Effector CD4-positive, alpha-beta T cell (primary cell): ENCODE results near the gene SUN3.
"Not testable (repeated sequence)": the region's sequence is repeated elsewhere in the genome, so short reads cannot be mapped to it uniquely, and the experiment has no call there.

ENCODE experiments used
- DNase-seq: peaks from one replicate; pipeline ENCODE4 v3.0.0-alpha.2; 2020

Gene SUN3

DNA sequence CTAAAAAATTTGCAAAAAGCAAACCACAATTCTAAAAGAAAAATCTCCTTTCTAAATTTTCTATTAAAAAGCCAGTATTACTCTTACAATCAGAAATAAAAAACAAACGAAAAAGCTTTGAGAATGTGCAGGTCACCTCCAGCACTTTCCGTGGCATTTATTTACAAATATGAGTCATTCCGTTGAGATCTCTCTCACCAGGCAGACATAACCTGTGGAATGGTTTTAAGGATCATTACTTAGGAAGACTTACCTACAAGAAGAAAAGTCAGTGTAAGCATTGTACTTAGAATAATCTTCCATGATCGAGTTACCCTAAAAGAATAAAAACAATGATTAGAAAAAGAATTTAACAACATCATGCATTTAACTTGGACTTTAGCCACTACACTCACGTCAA lies 3.3 kb downstream of the SUN3 start:
- DNase-seq: no peak

DNA sequence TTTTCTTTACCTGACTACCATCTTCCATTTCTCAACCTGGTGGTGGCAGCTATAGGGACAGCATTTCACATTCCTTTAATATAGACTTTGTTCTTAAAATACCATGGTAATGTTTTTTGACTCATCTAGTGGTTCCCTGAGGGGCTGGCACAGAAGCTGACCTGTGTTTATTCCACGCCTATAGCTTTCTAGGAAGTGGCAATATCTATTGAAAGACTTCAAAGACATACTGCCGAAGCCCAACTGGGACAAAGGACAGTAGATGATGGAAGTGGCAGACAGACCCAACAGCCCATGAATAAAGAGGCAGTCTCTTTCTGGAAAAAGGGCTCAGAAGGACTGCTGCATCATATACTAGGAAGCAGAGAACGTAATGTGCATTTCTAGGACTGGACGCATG lies 11.2 kb downstream of the SUN3 start:
- no peak for DNase-seq

DNA sequence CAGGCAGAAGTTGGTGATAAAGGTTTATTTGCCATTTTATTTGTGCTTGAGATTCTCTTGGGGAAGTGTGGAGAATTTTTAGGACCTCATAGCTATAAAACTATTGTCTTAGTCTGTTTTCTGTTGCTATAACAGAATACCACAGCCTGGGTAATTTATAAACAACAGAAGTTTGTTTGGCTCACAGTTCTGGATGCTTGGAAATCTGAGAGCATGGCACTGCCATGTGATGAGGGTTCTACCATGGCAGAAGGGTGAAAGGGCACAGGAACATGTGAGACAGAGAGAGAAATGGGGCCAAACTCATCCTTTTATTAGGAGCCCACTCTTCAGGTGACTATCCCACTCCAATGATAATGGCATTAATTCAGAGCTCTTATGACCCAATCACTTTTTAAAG lies 12.3 kb downstream of the SUN3 start:
- DNase-seq: no peak

DNA sequence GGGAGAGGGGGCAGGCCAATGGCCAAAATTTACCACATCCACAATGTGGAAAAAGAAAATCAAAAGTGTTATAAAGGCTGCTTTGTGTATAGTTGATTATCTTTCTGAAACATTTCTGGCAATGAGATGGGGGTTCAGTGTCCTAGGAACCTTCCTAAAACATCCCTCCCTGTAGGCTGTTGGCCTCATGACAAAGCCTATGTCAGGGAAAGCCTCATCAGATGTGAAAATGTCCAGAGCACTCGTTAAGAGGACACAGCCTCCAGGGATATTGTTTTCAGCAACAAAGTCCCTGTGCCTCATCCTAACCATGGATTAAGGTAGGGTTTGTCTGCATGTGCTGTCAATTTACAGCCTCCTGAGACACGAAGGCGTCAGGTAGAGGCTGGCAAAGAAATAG lies 17.0 kb downstream of the SUN3 start:
- no peak for DNase-seq

DNA sequence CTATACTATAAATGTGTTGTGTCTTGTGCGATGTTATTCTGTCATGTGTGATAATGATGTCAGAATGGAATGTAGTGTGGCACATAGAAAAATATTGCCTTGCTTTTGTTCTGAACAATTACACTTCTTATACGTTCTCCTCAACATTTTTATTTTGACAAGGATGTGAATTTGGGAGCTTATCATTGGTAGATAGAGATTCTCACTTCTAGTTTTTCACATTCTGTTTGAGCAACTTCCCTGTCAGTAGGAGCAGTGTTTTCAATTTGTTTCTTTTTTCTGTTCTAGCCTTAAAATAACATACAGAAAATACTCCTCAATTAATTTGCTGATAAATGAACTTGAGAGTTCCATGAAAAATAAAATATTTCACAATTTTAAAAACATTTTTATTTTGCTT lies 17.6 kb downstream of the SUN3 start:
- DNase-seq: no peak

DNA sequence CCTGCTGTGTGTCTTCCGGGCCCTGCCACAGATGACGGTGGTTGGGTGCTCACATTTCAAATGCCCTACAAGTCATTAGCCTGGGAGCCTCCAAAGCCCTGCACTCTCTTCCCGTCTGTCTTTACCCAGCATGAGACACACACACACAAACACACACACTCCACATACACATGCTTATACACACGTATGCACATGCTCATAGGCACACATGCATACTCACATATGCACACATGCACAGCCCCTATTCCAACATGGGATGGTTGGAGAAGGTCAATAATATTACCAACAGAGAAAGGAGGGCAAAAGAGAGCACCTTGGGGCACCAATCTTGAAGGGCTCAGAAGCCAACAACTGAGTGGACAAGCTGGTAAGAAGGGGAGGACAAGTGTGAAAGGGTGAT lies 19.0 kb downstream of the SUN3 start:
- DNase-seq: no peak

DNA sequence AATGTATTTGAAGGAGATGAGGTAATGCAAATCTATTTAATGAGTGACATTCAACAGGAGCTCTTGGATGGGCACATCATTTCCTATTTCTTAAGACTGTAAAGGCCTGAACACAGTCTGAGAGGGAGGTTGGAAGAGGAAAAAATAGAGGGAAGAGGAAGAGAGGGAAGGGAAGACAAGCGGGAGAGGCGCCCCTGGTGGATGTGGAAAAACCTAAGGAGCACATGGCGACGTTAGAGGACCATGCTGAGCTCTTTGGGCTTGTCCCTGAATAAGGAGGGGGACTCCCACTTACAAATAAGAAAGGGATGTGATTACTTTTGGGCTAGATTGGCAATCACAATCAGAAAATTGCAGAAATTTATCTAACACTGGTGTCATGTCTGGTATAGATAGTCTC lies 19.6 kb downstream of the SUN3 start:
- no peak for DNase-seq

DNA sequence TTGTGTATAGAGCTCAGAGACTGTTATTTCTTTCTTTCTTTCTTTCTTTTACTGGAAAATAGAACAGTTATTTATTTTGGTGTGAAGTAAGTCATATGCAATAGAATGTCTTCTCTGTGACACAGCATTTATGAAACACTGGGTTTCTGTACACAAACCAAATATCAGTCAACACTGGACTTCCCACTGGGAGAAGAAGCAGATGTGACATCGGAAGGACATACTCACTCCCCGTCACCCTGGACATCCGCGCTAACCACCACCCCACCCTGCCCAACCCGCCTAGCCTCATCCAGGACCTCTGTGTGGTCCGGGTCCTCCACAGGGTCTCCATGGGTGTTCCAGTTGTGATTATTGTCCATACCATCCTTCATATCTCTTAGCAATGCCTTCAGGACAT lies 22.0 kb downstream of the SUN3 start:
- no peak for DNase-seq

DNA sequence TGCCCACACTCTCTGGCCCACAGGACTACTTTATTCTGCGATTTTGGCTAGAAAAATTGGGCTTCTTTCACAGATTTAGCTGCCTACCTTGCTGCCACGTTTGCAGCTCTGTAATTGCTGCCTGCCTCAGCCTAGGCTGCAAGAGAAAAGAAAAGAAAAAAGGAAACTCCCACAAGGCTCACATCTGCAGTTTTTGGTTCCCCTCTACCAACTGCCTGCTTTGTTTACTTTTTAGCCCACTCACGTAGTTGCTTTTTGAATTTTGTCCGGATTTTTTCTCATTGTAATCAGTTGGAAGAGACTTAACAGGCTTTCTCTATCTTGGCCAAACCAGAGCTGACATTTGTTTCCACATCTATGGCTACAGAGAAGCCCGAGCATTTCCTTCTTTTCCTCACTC lies 24.3 kb downstream of the SUN3 start:
- DNase-seq: no peak

DNA sequence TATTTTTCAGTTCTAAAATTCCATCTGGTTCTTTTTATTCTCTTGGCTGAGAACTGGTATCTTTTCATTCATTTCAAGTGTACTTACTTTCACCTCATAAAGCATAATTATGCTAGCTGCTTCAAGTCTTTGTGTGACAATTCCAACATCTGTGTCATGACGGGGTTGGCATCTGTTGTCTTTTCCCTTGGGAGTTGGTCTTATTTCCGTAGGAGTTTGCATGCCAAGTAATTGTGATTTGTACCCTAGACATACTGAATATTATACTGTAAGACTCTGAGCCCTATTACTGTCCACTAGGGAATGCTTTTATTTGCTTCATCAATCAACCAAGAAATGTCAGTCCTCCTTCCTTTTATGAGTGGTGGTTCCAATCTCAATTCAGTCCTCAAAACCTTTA lies 24.9 kb downstream of the SUN3 start:
- DNase-seq: no peak

DNA sequence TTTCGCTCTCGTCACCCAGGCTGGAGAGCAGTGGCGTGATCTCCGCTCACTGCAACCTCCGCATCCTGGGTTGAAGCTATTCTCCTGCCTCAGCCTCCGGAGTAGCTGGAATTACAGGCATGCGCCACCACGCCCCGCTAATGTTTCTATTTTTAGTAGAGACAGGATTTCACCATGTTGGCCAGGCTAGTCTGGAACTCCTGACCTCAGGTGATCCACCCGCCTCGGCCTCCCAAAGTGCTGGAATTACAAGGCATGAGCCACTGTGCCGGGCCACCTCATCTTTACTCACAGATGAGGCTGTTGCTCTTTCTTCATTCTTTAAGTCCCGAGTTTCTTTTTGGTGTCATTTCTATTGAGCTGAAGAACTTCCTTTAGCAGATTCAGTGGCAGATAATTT lies 28.7 kb downstream of the SUN3 start:
- DNase-seq: not testable (repeated sequence)

DNA sequence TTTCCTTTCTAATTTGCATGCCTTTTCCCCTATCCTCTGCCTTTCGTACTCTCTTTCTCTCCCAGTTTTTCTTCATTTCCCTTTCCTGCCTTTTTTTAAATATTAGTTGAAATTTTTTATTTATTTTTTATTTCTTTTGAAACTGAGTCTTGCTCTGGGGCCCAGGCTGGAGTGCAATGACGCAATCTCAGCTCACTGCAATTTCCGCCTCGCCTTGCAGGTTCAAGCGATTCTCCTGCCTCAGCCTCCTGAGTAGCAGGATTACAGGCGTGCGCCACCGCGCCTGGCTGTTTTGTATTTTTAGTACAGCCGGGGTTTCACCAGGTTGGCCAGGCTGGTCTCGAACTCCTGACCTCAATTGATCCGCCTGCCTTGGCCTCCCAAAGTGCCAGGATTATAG lies 29.5 kb downstream of the SUN3 start:
- no peak for DNase-seq

DNA sequence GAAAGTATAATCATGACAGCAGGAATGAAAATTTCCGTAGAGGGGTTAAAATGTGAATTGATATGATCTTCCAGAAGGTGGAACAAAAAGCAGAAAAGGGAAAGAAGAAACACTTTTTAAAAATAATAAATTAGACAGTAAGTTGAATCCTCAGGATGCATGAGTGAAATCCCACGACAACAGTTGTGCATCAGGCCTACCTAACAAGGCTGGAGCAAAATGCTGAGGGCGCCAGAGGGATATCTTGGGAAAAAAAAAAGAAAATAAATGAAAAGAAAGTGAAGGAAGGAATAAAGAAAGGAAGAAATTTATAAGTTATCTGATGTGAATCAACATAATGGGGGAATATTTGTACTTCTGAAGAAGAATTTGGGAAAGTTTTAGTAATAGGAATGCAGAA lies 36.5 kb downstream of the SUN3 start:
- no peak for DNase-seq

DNA sequence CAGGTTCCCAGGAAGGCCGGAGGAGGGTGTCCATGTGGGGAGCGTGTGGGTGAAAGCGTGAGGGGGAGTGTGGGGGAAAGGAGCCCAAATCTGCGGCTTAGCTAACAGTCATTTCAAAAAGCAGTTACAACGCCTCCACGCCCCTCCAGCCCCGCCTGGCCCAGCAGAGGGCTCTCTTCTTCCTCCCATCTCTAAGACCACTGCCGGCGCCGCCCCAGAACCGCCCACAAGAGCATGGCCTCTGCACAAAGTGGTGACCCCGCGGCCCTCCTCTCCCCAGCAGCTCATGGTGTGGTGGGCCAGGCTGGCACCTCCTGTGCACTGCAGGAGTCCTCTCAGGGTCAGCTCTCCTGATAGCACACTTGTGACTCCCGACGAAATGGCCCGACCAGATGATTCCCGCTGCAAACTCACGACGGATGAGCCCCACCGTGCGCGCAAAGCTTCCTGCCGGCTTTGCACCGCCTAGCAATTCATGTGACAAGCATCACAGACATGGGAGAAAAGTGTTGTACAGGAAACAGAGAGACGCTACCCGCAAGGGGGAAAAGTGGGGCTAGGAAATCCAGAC lies 37.1 kb downstream of the SUN3 start:
- DNase-seq: peak; percentile 73

DNA sequence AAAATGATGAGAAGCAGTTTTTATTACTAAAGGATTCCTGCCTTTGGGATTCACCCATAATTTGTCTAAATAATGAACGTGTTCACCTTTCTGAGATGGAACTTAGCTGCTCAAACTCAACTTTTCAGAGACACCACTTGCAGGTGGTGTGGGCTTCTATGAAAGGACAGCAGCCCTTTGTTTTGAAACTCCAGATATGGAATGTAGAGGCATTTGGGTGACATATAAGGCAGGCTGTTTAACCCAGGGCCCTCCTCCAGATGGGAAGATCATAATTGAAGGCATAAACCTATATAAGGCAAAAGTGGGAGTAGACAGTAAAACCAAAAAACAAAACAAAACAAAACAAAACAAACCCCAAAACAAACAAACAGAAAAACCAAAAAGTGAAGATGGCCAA lies 37.6 kb downstream of the SUN3 start:
- no peak for DNase-seq

DNA sequence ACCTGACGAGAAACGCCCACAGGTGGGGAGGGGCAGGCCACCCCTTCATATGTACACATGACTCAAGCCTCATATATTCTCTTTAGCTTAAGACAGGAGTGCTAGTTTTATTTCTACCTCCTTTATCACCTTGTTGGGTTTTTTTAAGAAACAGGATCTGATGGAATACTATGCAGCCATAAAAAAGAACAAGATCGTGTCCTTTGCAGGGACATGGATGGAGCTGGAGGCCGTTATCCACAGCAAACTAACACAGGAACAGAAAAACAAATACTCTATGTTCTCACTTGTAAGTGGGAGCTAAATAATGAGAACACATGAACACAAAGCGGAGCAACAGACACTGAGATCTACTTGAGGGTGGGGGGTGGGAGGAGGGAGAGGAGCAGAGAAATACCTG lies 38.3 kb downstream of the SUN3 start:
- DNase-seq: no peak

DNA sequence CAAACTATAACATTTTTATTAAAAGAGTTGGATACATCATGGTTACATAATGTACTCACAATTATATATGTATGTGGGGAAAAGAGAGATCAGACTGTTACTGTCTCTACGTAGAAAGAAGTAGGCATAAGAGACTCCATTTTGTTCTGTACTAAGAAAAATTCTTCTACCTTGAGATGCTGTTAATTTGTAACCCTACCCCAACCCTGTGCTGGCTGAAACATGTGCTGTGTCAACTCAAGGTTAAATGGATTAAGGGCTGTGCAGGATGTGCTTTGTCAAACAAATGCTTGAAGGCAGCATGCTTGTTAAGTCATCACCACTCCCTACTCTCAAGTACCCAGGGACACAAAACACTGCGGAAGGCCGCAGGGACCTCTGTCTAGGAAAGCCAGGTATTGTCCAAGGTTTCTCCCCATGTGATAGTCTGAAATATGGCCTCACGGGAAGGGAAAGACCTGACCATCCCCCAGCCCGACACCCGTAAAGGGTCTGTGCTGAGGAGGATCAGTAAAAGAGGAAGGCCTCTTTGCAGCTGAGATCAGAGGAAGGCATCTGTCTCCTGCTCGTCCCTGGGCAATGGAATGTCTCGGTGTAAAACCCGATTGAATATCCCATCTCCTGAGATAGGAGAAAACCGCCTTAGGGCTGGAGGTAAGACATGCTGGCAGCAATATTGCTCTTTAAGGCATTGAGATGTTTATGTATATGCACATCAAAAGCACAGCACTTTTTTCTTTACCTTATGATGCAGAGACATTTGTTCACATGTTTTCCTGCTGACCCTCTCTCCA lies 39.1 kb downstream of the SUN3 start:
- not testable (repeated sequence) for DNase-seq

DNA sequence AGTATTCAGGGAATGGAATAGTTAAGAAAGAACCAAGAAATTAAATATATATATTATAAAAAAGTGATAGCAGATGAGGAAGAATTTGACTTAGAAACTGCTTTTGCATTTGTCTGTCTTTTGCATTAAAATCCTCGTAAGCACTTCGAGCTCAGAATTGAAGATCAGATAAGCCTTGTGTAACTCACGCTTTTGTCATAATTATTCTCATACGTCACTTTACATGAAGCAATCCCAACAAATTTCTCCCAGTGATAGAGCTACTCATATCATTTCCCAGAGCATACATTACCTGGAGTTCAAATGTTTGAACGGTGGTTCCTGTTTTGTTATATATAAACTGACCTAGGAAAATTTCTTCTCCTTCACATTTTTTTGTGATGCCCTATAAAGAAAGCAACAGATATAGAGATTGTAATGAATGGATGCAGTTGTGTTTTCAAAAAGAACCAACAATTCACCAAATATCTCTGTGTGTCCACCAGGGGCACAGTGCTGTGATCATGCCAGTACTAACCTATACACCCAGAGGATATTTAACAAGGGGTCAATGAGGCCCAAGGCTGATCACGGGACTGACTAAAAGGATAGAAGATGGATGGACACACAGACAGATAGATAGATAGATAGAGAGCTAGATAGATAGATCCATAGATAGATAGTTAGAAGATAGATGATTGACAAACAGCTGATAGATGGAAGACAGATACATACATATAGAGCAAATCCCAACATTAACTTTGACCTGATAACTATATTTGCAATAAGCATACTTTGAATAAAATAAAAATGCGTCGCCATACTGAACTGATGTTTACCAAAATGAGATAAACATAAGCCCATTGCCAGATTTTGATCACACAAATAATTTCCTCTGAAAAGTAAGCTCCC lies 40.2 kb downstream of the SUN3 start:
- DNase-seq: no peak

DNA sequence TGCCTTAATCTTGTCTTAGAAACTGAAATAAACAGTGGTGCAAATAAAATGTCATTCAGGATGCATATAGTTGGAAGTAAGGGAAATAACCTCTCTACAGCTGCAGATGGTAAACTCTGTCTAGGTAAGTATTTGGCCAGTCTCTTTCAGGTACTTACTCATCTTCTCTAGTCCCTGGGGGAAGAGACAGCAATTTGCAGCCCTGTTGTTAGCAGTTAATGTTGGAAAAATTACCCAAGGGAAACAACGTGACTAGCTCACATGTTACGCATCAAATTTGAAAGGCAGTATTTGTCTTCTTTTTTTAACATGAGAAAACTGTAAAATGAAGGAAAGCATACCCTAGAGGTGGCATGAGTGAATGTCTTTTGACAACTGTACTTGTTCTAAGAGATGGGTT lies 46.3 kb downstream of the SUN3 start:
- no peak for DNase-seq

DNA sequence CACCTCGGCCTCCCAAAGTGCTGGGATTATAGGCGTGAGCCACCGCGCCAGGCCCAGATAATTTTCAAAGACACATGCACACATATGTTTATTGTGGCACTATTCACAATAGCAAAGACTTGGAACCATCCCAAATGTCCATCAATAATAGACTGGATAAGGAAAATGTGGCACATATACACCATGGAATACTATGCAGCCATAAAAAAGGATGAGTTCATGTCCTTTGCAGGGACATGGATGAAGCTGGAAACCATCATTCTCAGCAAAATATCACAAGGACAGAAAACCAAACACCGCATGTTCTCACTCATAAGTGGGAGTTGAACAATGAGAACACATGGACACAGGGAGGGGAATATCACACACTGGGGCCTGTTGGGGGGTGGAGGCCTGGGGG lies 48.3 kb downstream of the SUN3 start:
- not testable (repeated sequence) for DNase-seq

DNA sequence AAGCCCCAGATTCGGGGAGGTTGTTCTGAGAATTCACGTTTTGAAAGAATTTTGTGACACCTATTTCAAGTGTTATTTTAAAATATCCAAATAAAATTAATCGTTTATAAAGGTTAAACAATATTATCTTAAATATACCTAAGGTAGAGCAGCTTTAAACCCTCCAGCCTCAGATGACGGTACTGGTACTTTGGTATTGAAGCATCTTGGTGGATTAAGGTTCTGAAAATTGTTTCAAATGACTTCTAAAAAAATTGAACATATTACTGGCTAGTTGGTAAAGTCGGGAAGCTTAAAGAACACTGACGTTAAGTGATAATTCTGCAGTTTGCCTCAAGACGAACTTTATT lies 49.1 kb downstream of the SUN3 start:
- DNase-seq: no peak

DNA sequence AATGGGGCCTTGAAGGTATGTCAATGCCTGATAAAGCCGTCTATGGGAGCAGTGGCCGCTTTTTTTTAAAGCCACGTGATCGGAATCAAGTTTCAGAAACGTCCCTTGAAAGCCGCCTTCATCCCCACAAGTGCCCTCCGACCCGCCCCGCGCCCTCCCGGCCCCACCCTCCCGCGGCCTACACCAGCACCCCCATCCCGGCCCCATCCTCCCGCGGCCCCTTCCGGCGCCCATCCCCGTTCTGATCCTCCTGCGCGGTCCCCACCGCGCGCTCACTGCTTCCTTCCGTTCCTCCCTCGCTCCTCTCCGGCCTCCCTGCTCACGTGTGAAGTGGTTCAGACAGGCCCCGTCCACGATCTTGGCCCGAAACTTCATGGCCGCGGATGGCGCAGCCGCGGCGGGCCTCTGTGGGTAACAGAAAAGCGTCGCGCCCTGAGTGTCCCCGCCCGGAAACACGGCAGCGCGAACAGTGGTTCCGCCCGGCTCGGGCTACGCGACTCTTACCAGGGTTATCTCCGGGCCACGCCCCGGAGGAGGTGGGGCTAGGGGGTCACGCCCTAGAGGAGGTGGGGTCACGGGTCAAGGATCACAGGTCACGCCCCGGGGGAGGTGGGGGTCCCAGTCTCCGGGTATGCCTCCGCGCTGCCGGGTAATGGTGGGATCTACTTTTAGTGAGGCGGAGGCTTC lies 49.6 kb downstream of the SUN3 start, which contains the start of gene HUS1:
TSS of gene HUS1 (minus strand) at position 471 of the 687 bp plus-strand sequence. CDS start at position 375, 96 bp downstream.
- peak; percentile 81 for DNase-seq

DNA sequence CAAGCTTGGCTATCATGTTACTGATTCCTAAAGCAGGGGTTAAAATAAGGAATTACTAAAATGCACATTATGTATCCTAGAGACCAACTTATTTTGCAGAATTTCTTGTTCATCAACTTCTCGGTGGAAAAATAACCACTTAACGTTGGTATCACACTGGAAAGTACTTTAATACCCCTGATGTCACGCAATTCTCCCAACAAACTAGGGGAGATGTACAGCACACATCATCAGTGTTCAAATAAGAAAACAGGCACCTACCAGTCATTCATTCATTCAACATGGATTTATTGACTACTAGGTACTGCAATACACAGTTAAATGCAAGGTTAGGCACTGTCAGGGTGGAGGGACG lies 50.1 kb downstream of the SUN3 start:
- no peak for DNase-seq
